Epithelial cell of proximal tubule (primary cell): ENCODE results near the gene ASAP2. TPM values are rescaled to one million over a fixed set of nuclear protein-coding genes. Genes with fewer than 3 reads are reported as not detected.

ENCODE experiments used
- DNase-seq: peaks from one replicate; pipeline ENCODE4 v3.0.0-alpha.2; 2011; ENCODE audit warnings: low read depth
- H3K4me3 ChIP-seq: 2 replicates; pipeline ENCODE4 v1.5.1; 2011; ENCODE audit warnings: low read depth, mild to moderate bottlenecking, low read length
- total RNA-seq: library from RNA; depleted of rRNA; stranded (reverse); fragments of >200 nt; gene quantifications from 2 replicates; pipeline ENCODE4 v1.2.3, GENCODE V29; 2015
- TF ChIP-seq, protein P1 (sequence below): conservative IDR thresholded peaks from 2 replicates; pipeline ENCODE4 v1.5.1; 2012; ENCODE audit warnings: low read depth, mild to moderate bottlenecking, low read length

The ASAP2 gene
- total RNA-seq, 1 donor from 2014 or later: 33.0 TPM

DNA sequence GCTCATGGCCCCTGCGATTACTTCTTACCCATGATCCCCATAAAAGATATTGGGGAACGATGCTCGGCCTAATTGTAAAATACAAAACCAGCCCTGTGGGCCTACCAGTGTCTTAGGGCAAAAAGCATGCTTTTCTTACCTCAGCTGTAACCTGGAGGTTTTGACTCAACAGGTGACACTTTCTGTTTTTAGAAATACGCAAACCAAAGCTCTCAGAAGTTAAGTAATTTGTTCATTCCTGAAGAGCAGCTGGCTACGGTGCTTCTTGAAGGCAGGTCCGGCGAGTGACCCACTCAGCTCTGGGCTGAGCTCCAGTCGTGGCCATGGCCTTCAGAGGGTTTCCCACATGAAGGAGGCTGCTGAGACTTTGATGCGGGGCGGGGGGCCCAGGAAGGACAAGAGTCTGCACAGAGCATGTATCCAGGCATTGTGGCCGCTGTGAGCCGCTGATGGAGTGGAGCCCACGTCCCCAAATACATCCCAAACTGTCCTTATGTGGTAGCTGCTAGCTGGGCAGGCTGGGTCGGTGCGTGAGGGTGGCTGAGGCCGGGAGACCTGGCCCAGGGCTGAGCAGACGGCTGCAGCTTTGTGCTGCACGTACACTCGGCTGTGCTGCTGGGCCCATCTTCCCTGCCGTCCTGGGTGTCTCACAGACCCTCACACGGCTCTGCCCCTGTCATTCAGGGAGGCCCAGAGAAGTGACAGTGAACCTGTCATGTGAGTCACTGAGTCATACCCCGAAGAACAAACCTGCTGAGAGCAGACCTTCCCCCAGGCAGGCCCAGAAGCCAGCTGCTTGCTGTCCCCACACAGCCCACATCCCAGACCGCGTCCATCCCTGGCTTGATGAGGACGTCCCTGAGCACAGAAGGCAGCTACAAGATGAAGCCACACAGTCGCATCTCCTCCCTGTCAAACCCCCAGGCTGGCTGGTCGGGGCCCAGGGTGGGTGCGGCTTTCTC lies 182.6 kb downstream of the ASAP2 start:
- TF ChIP-seq, protein P1, sequence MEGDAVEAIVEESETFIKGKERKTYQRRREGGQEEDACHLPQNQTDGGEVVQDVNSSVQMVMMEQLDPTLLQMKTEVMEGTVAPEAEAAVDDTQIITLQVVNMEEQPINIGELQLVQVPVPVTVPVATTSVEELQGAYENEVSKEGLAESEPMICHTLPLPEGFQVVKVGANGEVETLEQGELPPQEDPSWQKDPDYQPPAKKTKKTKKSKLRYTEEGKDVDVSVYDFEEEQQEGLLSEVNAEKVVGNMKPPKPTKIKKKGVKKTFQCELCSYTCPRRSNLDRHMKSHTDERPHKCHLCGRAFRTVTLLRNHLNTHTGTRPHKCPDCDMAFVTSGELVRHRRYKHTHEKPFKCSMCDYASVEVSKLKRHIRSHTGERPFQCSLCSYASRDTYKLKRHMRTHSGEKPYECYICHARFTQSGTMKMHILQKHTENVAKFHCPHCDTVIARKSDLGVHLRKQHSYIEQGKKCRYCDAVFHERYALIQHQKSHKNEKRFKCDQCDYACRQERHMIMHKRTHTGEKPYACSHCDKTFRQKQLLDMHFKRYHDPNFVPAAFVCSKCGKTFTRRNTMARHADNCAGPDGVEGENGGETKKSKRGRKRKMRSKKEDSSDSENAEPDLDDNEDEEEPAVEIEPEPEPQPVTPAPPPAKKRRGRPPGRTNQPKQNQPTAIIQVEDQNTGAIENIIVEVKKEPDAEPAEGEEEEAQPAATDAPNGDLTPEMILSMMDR: no peak
- no peak for DNase-seq
- H3K4me3 ChIP-seq: no peak overlapping the region

DNA sequence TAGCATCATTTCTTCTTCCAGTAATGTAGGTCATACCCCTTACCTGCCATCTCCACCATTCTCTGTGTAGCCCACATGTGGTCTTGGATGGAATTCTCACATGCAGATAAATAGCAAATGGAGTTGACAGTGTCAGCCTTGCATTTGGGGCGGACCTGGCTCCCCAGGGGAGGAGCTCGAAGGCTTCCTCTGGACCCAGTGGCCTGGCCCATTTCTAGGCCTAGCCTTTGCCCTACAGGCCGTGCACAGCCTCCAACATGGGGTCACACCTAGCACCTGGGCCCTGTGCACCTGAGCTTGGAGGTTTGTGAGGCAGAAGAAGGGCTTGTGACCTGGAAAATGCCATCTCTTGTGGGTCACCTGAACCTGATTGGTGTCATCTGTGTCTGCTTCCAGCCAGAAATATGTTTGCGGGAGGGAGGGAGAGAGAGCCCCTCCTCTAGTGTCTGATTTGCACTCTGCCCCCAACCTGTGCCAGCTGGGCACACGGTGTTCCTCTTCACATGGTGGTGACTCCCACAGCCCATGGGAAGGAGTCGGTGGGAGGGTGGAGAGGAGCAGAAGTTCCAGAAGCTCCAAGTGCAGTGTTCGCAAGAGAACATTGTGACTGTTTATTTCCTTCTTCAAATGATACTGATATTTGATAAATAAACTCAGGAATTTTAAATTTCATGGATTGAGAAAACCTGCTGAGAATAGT lies 183.7 kb downstream of the ASAP2 start:
- DNase-seq: no peak
- TF ChIP-seq, protein P1: no peak
- H3K4me3 ChIP-seq: no peak overlapping the region

- no peak for DNase-seq
- no peak overlapping the region for H3K4me3 ChIP-seq
- TF ChIP-seq, protein P1: no peak
Measured at GRCh38 chr2:9390991-9391390, 184.4 kb downstream of the ASAP2 start.

GRCh38 chr2:9391961-9392720 lies 185.5 kb downstream of the ASAP2 start:
- DNase-seq: no peak
- H3K4me3 ChIP-seq: no peak overlapping the region
- TF ChIP-seq, protein P1: no peak

DNA sequence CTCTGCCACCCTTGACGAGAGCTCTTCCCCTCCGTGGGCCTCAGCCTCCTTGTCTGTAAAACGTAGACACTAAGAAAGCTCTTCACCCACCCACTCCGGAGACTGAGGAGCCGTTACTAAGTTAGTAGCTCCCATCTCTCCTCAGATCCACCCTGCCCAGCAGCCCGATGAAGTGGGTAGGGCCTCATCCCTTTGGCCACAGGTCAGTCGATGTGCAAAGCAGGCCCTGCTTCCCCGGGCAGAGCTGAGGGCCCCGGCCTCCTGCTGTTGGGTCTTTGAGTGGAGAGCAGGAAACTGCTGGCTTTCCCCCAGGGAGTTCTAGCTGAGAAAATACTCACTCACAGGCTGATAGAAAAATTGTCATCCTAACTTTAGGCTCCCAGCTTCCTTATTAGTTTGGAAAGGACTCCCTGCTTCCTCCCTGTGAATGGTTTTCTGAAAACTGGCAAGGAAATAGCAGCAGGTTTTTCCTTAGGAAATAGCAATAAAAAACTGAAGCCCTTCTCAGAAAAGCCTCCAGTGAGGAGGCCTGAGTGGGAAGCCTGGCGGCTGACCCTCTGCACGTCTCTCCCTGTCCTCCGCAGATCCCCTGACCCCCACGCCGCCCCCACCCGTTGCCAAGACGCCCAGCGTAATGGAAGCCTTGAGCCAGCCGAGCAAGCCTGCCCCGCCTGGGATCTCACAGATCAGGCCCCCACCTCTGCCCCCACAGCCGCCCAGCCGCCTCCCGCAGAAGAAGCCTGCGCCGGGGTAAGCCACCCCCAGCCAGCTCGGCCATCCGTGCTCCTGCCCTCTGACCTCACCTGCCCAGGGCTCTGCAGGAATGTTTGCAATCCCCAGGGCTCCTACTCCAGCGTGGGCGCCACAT lies 186.5 kb downstream of the ASAP2 start:
- DNase-seq: no peak
- TF ChIP-seq, protein P1: no peak
- no peak overlapping the region for H3K4me3 ChIP-seq

DNA sequence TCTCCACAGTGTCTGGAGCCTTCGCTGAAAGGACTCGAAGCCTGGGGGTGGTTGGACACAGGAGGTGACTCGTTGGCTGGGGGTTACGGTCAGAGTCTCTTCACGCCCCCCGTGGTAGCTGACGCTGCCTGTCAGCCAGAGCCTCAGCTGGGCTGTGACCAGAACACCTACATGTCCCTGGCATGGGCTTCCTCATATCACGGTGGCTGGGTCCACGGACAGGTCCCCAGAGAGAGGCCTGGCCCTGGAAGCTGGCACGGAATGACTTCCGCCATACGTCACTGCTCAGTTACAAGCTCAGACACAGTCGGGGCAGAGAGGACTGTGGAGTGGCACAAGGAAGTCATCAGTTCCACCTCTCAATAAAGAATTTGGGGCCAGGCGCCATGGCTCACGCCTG lies 188.2 kb downstream of the ASAP2 start:
- TF ChIP-seq, protein P1: no peak
- no peak overlapping the region for H3K4me3 ChIP-seq
- DNase-seq: no peak
